Measurements from ENCODE around the gene SERPINE2.
A peak's percentile ranks its signal among the peaks of the same experiment; 100 is the strongest.
"Not testable (repeated sequence)": the region's sequence is repeated elsewhere in the genome, so short reads cannot be mapped to it uniquely, and the experiment has no call there.

SERPINE2 gene

DNA sequence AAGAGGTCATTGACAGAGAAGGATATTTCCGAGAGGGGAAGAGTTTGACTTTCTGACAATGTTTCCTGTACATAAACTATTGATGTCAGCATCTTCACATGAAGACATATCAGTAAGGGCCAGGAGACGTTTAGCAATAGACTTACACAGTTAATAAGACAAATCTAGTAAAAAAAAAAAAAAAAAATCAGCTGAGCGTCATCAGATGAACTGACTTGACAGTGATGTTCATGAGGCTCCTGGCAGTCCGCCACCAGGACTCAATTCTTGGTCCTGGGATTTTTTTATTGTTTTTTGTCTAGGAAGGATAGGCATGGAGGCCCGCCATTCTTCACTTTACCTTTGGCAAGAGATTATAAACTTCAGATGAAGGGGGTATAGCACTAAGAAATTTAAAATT, 67.4 kb downstream of the SERPINE2 start:
- DNase-seq = no peak

DNA sequence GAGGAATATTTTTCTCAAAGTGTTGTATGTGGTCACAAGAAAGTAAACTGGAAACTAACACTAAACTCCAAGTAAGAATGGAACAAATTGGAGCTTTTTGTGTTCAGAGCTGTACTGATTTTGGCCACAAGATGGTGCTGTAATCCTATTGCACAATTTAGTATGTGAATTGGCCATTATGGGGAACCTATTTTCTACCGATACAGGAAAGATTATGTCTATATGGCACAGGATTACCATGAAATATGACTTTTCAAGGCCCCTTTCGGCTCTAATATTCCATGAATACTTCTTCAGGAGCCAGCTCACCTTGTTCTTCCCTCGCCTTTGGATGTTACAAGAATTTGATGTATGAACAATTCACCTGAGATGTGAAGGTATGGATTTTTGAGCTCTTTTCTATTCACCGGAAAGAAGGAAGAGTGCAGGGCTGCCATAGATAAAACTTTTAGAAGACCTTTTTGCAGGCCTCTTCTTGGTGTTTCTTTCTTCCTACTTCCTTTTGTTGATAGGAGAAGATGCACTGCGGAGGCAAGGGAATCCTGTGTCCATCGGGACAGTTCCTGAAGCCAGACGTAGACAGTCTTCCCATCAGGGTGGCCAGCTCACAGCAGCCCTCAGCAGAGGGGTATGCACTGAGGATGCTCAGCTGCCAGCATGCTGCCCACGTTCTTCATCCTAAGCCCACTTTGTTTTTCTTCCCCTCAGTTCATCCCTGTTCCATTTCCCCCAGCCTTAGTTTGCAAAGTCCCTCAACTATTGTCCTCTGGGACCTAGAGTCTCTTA, 68.5 kb downstream of the SERPINE2 start:
- DNase-seq = peak; percentile 47 to 78 (median 52)

DNA sequence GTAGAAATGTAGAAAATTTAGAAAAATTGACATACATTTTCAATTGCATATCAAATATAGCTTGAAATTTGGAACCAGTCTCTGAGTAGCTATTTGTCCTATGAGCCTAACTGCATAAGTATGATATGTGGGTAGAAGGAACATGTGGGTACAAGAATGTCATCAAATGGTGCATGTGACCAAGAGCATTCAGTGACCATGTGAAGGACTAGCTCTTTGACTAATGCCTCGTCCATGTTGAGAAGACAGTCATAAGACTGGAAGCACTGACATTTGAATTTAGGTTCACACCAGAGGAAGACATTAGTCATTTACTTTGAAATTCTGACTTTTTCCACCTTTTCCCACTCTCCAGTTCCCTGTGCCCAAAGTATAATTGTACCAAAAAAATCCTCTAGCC, 69.2 kb downstream of the SERPINE2 start:
- no peak for DNase-seq

DNA sequence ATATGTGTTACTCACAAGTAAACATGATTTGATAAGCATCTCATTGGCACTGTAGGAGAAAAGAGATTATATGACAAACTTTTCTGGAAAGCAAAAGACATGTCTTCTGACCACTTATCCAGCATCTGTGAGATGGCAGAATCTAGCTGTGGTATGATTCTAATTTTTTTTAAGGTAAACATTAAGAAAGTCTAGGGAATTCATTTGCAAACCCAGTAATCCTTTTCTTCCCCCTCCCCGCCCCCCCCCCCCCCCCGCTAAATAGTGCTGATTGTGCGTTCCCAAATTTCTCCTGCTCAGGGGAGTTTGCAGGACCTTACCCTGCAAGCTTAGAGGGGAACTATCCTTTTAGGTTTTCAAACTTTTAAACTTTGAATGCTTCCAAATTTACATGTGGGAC, 69.8 kb downstream of the SERPINE2 start:
- no peak for DNase-seq

DNA sequence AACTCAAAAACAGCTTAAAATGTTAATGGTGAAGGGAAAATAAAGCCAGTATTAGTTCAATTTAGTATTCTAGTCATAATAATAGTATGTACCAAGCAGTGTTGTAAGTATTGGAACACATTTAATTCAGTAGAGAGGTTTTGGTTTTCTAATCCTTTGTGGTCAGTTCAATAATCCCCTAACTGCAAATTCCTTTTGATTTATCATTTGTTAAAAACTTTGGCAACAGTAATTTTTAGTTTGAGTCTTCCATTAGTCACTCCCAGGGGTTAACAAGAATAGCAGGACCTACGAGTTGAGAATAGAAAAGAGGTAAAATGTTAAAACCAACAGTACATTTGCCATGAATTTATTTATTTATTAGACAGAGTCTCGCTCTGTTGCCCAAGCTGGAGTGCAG, 71.1 kb downstream of the SERPINE2 start:
- no peak for DNase-seq

DNA sequence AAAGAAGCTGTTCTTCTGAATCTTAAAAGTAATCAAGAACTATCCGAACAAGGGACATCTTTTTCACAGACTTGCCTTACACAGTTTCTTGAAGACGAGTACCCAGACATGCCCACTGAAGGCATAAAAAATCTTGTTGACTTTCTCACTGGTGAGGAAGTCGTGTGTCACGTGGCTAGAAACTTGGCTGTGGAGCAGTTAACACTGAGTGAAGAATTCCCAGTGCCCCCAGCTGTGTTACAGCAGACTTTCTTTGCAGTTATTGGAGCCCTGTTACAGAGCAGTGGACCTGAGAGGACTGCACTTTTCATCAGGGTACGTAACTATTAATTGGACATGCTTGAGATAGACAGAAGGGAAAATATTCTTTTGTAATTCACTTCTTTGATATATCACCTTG, 79.4 kb downstream of the SERPINE2 start:
- DNase-seq = no peak

DNA sequence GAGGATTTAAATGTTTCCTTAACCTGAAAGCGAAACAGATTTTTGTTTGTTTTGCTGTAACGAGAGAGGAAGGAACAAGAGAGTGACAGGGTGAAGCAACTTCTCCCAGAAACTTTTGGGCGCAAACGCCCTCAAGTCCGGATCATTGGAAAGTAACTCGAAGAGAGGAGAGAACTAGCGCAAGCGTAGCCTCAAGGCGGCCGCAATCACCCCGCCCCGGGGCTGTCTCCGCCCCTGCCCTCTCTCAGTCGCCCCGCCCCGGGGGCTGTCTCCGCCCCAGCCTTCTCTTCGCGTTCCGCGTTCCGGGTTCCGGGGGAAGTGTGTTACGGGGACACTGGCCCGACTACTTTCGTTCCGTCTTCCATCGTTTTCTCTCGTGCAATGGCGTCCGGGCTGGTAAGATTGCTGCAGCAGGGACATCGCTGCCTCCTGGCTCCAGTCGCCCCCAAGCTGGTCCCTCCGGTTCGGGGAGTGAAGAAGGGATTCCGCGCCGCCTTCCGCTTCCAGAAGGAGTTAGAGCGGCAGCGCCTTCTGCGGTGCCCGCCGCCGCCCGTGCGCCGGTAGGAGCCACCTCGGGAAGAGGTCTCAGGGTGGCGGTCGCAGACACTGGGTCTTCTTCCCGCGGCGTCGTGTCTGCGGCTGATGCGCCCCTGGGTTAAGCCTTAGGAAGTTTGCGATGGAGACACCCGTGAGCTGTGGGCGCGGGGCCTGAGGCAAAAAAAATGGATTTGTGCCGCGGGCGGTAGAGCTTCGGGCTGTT, 81.8 kb downstream of the SERPINE2 start, which contains the start of gene MRPL44:
Gene MRPL44 (plus strand): TSS at position 372 of the 760 bp plus-strand sequence. CDS start 10 bp downstream, at position 382.
- DNase-seq = peak; percentile 90 to 96 (median 94)

DNA sequence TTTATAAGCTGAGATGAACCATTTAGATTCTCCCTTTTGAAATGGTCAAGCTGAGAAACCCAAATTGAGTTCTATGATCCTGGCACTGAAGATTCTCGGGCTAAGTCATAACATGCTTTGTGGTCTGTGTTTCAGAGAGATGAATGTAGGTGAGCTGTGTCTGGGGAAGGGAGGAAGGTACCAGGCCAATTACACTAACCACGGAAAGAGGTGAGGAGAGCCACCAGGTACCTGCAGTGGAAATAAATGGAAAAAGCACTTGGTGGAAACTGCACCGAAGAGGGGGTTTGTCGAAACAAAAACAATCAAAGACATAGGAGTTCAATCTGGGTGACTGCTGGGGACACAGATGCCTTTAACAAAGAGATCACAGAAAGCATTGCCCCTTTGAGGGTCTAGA, 82.8 kb downstream of the SERPINE2 start:
- DNase-seq = no peak

DNA sequence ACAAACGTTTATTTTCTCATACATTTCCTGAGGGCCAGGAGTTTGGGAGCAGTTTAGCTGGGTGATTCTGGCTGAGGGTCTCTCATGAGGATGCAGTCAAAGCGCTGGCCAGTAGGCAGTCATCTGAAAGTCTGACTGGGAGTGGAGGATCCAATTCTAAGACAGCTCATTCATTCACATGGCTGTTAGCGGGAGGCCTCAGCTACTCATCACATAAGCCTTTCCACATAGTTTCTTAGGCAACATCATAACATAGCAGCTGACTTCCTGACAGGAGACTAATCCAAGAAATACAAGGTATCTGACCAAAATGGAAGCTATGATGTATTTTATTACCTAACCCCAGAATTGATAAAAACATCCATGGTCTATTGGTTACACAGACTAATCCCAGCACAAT, 84.7 kb downstream of the SERPINE2 start:
- no peak for DNase-seq

DNA sequence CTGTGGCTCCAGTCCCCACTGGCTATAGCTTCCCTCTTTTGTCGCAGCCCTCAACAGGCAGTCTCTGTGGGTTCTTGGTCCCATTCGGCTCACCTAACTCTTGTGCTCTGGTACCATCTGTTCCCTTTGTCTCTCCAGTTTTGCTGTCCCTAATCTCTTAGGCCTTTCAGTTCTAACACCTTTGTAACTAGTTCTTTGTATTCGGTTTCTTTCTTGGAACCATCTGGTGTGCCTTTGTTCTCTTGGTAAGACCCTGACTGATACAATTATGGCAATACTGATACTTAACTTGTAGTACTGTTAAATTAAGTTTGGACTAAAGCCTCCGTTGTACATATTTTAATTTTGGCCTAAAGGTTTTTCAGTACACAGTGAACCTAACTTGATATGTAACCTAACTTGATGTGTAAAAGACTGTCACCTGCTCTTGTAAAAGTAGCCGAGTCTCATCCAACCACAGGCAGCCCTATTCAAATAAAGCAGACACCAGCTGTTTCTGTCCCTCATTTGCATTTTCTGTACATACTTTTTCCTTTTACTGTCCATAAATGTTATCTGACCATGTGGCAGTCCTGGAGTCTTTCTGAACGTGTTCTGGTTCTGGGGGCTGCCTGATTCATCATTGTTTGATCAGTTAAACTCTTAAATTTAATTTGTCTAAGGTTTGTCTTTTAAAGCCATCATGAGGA, 86.7 kb downstream of the SERPINE2 start:
- DNase-seq = no peak

DNA sequence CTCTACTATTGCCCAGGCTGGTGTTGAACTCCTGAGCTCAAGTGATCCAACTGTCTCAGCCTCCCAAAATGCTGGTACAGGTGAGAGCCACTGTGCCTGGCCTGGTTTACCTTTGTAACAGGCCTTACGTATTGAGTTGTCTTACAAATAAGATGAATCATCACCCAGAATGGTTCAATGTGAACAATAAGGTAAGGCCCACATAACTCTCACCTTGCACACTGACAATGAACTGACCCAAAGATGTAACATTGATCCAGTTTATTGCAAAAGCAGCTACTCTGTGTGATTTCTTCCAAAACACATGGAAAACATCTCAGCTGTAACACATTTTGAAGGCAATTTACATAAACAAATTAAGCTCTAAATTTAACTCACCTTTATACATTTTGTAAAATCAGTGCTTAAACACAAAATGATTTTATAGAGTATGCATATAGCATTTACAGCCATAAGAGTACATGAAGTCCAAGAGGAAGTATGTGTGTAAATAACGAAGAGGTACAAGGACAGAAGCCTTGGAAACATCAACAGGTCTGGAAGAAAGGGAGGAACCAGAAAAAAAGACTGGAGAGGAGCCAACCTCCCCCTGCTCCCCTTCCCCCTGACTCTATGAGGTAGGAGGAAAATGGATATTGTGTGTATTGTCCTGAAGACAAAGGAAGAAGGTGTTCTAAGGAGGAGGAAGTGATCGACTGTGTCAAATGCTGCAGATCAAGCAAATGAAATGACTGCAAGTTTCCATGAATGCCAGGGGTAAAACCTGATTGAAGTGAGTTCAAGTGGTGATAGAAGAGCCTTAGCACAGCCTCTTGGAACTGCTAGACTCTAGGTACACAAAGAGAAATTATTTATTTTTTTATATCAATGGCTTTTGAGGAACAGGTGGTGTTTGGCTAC, 88.4 kb downstream of the SERPINE2 start:
- peak in 1 of 3 experiments; percentile 39 for DNase-seq

DNA sequence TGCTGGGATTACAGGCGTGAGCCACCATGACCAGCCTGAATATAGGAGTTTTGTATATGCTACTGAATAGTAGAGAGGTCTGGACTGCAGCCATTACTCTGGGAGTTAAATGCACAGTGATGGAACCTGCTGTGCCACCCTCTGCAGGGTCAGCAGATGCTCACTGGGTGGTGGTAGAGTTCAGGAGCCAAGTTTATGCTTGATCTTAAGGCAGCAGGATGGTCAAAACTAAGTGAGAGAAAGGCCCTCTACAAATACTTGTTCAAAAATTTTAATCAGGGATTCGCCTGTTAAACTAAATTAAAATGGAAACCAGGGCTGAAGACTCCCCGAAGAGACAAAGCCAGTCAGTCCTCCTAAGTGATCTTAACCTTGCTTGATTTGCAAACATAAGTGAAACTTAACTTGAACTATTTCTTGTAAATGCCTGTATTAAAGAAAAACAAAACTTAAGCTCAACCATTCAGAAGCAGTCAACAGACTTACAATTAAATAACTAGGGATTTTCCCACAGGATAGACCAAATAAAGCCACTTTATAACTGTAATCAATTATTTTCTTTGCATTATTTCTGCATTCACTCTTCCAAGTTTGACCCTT, 89.7 kb downstream of the SERPINE2 start:
- DNase-seq = no peak

DNA sequence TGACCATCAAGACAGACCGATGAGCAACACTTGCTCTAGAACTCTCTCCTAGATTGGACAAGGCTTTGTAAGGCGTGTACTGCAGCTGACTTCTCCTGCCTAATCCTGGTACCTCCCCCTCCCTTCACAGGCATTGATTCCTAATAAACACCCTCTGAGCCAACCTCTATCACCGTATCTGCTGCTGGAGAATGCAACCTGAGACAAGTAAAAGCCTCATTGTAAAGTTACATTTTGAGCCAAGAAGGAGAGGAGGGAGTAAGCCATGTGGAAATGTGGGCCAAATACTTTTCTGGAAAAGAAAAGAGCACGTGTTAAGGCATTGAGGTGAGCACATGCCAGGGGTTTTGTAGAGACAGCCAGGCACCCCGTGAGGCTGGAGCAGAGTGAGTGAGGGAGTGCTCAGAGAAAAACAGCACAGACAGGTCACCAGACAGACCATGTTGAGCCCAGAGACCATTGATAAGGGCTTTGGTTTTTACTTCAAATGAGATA, 91.3 kb downstream of the SERPINE2 start:
- DNase-seq = no peak

DNA sequence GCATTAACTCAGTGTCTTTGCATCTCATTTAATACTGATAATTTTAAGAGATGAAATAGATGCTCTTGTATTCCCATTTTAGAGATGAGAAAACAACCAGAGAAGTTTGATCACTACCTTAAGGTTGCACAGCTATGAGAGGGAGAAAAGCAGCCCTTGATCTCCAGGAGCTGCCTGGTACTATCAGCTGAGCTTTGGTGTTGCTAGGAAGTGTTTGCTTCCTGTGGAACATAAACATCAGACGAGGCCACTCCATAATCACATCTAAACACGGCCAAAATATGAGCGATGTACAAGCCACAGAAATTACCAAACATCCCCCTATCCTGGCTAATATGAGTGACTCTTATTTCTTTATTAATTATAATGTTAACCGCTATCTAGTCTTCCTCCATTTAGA, 93.3 kb downstream of the SERPINE2 start:
- no peak for DNase-seq

DNA sequence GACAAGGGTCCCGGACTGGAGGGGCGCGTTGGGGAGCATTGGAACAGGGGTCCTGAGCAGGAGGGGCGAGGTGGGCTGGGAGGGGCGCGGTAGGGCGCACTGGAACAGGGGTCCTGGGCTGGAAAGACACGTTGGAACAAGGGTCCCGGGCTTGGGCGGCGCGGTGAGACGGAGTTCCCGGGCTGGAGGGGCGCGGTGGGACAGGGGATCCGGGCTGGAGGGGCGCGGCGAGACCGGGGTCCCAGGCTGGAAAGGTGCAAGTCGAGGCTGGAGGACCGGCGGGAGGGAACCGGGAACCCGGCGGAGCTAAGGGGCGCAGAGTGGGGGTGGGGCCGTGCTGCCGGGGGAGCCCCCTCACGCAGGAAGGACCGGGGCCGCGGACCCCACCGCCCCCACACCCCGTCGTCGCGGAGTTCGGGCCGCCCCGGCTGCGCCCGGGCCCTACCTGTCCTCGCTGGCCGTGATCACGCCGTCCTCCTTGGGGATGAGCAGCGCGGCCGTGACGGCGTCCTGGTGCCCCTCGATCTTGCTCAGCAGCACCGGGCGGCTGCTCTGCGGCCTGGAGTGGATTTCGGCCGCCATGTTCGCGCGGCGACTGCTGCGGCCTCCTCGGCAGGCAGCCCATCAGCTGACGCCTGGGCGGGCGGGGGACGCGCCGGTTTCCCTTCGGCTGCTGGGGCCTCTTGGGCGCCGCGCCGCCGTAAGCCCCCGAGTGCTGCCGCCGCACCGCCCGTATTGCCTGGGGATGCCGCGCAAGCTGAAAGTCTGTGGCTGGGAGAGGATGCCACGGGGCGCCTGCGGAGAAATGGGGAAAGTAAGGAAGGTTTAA, 94.2 kb downstream of the SERPINE2 start, which contains the start of gene WDFY1:
Gene WDFY1 (minus strand): TSS at position 633 of the 829 bp plus-strand sequence. CDS start 51 bp downstream, at position 582.
- peak; percentile 75 to 89 (median 85) for DNase-seq

DNA sequence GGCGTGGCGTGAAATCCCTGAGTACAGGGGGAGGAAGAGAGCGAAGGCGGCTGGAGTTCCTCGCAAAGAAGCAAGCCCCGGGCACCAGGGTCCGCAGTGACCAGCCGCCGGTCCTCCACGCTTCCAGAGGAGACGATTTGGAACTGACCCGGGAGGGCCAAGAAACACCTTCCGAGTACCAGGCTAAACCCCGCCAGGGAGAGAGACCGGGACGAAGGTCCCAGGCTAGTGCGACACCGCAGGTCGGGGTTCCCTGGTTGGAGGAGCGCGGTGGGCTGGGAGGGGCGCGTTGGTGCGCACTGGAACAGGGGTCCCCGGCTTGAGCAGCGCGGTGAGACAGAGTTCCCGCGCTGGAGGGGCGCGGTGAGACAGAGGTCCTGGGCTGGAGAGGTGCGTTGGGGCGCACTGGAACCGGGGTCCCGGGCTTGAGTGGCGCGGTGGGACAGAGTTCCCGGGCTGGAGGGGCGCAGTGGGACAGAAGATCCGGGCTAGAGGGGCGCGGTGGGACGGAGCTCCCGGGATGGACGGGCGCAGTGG, 94.9 kb downstream of the SERPINE2 start:
- DNase-seq = peak in 2 of 3 experiments; percentile 46 to 62

DNA sequence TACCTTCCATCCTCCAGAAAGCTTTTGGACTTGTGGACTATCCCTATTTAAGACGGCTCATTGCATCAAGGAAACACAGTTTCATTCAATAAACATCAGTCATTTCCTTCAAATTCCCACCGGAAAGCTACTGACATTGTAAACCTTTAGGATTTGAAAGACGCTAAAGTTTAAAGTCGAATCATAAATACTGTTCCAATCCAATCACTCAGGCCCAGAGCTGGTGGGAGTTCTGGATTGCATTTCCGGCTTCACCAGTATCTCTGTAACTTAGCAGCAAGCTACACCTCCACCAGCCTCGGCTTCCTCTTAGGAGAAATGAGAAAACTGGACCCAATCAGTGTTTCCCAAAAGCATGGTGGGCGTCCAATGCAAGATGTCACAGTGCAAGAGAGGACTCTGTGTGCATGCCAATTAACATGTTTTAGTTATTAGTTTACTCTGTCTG, 95.5 kb downstream of the SERPINE2 start:
- DNase-seq = no peak

DNA sequence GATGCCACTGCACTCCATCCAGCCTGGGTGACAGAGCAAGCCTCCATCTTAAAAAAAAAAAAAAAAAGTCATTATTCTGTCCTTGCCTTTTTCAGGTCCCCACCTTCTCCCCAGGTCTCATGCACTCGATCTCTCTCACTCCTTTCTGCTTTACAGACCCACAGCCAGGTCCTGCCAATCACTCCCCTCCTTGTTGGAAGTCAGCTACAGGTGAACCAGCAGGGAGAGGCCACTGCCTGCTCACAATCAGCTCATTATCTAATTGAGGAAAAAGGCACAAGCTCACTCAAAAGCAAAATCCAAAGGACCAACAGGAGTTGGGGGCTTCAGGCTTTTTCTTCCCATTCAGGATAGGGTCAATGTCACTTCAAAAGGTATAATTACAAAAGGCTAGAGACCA, 96.0 kb downstream of the SERPINE2 start:
- DNase-seq = no peak

DNA sequence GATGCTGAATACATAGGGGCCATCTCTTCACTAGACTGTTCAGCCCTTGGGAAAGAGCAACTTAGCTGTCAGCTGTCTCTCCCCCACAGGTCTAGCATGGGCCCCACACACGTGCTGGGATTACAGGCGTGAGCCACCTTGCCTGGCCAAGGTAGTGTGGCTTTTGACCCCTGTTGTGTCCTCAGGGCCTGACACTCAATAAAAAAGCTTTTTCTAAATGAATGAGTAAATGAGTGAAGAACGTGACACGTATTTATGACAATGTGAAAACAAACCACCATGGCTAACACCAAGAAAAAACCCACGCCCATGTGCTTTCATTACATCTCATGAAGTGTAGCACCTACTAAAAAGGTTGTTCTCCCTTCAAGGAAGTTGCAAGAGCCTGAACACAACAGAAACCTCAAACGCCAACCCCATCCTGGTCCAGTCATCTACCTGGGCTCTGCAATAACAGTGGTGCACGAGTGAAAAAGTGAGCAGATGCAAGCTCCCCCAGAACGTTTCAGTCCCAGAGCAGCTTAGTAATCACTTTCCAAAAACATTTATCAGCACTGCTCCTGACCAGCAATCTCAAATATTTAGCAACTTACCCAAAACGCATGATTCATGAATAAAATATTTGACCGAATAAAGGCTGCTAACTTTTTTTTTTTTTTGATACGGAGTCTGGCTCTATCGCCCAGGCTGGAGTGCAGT, 97.4 kb downstream of the SERPINE2 start:
- DNase-seq = no peak

DNA sequence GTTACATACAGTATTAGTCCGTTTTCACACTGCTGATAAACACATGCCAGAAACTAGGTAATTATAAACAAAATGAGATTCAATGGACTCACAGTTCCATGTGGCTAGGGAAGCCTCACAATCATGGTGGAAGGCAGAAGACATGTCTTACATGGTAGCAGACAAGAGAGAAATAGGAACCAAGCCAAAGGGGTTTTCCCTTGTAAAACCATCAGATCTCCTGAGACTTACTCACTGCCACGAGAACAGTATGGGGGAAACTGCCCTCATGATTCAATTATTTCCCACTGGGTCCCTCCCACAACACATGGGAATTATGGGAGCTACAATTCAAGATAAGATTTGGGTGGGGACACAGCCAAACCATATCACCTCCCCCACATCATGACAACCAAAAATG, 99.6 kb downstream of the SERPINE2 start:
- DNase-seq = not testable (repeated sequence)

Measured in NCI-H1417 (cell line).